COR-L47 (cell line): ENCODE measurements around the gene ADAD2.

ENCODE experiments used
- DNase-seq: peaks from one replicate; lab custom pipeline; 2025; lab: John Stamatoyannopoulos, UW

ADAD2 gene

DNA sequence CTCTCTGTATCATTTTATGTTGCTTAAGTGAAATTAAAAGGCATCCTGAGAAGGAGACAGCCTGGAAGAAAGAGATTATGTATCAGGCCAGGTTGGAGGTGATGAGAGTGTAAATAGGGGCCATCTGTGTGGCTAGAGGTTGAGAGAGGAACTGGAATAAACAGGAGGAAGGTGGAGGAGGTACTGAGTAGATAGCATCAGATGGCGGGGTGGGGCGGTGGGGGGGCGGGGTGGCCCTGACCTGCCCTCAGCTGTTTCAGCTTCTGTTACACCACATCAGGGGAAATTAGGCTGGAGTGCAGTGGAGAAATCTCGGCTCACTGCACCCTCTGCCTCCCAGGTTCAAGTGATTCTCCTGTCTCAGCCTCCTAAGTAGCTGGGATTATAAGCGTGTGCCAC lies 55.7 kb downstream of the ADAD2 start:
- no peak for DNase-seq
